DMS53 (cell line): ENCODE results near the gene TSHZ2.
A peak's percentile ranks its signal among the peaks of the same experiment; 100 is the strongest.
"Not testable (repeated sequence)": the region's sequence is repeated elsewhere in the genome, so short reads cannot be mapped to it uniquely, and the experiment has no call there.

Experiments used
- DNase-seq: peaks from one replicate; lab custom pipeline; 2025; lab: John Stamatoyannopoulos, UW

The TSHZ2 gene

DNA sequence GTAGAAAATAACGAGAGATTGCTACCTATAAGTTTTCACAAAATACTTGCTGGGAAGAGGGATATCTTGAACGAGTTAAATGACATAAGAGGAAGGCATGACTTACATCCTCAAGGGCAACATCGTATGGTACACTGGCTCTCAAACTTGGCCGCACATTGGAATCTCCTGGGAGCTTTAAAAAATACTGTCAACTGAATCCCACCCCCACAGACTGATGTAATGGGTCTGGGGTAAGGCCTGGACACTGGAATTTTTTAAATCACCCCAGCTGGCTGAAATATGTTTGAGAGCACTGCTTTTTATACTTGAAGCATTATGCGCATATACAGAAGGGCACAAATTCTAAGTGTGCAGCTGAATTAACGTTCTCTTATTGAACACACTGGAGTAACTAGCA, 8.0 kb upstream of the TSHZ2 start:
- no peak for DNase-seq

DNA sequence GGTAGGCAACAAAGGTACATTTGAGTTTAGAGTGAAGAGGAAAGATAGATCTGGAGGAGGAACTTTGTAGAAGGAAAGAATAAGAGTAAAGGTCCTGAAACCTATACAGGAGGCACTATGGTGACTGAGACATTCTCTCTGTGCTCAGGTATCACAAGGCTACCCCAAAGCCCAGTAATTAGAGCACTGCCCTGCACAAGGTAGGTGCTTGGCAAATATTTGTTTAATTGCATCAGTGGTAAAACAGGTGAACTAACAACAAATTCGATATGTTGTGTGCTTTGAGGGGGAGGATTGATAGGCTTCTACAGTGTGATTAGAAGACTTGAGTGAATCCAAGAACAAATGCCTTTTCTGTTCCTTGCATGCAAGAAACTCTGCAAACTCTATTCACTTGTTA, 6.8 kb upstream of the TSHZ2 start:
- DNase-seq: peak; percentile 11

DNA sequence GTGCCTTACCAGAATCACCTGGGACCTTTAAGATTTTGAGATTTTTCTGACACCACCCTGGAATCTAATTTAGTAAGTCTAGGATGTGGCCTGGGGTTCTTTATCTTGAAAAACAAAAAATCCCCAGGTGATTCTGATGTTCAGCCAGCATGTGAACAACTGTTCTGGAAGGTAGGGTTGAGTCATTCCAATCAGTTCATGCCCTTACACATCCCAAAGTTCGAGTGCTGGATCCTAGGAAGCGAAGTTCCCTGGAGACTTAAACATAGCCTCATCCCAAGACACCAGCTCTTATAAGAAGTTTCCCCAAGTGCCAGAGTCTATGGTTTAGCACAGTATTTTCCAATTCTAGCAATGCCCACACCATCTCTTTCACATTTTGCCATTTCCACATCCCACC, 6.3 kb upstream of the TSHZ2 start:
- DNase-seq: no peak

DNA sequence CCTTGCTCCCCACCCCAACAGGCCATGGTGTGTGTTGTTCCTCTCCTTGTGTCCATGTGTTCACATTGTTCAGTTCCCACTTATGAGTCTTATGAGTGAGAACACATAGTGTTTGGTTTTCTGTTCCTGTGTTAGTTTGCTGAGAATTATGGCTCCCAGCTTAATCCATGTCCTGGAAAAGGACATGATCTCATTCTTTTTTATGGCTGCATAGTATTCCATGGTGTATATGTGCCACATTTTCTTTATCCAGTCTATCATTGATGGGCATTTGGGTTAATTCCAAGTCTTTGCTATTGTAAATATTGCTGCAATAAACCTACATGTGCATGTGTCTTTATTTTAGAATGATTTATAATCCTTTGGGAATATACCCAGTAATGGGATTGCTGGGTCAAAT, 5.6 kb upstream of the TSHZ2 start:
- DNase-seq: not testable (repeated sequence)

DNA sequence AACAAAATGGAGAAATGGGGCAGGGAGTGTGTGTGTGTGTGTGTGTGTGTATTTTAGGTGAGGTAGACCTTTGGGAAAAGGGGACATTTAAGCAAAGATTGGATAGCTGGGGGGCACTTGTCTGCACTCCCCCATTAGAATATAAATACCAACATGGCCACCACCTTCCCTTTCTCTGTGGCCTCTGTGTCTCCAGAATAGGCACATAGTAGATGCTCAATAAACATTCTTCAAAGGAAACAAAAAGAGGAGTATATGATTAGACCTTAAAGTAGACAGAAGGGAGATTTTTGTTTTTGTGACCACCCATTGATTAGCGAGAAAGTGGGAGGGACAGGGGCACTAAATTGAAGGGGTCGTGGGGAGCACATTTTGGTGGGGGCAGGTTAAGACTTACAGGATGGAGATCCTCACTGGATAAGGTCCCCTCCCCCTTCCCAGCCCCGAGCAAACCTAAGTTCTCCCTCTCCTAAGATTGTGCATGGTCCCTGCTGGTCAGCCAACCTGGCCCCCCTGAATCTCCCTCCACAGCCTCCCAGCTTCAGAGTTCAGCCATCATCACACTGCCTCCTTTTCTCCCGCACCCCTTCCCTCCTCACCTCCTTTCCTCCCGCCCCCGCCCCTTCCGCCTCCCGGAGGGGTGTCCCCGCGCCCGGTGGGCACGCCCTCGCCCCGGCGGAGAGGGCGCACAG, 514 bp upstream of the TSHZ2 start:
- no peak for DNase-seq

DNA sequence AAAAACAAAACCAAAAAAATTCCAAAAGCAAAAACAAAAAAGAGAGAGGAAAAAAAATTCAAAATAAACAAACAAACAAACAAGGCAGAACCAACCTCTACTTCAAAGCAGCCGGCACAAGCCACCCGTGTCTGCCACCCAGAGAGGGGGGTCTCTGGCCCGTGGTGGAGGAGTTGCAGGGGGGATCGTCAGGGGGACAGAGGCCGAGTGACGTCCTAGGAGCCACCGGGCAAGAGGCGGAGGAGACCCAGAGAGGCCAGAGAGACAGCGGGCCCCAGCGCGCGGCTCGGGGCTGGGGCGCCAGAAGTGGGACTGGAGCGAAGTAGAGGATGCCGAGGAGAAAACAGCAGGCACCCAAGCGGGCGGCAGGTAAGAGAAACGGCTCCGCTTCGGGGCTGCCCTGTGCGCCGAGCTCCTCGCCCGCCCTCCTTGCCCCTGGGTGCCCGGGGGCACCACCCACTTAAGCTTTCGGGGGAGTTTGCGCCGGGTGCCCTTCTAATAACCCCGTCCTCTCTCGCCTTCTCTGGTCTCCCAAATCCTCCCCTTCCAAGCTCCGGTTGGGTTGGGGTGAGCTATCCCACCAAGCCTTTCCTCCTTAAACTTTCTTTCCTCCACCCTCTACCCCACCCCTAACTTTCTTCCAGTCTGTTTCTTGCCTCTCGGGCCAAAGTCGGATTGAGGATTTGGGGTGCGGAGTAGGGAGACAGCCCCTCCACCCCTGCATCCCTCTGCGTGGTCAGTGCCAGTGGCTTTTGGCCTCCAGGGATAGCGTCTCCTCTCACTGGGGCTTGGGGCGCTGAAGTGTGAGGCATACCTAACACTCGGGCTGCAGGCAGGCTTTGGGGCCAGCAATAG, 1.0 kb downstream of the TSHZ2 start:
- no peak for DNase-seq

DNA sequence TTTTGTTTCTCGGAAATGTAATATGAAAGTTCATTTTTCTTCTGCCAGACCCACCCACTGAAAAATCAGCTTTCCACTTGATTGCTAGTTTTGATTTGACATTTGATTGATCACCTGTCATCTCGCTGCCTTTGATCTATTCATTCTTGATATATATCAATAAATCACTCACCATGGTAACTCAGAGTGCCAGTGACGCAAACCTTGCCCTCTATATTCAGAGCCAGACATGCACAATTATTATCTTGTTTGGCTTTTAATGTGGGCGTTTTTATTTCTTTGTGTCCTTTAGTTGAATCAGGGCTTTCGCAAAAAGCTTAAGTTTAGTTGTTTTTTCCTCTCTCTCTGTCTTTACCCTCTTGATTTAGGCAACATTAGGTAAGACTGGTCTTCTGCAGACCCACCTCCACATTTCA, 2.0 kb downstream of the TSHZ2 start:
- DNase-seq: no peak

DNA sequence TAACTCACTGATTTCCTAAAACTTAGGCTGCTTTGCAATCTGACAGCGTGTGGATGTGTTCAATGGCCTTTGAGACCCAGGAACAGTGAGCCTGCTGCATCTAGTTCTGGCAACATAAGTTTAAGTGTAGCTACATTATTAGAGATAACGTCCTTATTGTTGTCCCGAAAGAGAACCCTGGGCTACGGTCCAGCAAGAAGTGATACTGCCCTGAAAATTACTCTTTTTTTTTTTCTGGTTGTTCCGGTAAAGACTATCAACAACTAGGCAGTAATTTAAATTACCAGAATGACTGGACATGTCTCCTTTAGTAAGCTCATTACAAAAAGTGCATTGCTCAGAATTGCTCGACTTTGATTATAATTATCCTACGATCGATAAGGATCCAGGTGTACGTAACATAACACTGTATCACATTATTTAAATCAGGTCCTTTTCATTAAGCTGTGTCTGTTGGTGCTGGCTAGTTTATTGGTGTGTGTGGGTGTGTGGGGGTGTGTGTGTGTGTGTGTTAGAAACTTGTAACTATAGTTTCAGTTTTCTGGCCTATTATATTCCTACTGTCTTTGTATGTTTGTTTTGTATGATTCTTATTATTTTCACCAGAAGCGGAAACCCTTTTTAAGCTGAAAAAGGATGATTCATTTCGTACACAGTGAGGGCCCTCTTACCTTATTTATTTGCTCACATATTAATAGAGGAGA, 3.0 kb downstream of the TSHZ2 start:
- DNase-seq: peak; percentile 15

DNA sequence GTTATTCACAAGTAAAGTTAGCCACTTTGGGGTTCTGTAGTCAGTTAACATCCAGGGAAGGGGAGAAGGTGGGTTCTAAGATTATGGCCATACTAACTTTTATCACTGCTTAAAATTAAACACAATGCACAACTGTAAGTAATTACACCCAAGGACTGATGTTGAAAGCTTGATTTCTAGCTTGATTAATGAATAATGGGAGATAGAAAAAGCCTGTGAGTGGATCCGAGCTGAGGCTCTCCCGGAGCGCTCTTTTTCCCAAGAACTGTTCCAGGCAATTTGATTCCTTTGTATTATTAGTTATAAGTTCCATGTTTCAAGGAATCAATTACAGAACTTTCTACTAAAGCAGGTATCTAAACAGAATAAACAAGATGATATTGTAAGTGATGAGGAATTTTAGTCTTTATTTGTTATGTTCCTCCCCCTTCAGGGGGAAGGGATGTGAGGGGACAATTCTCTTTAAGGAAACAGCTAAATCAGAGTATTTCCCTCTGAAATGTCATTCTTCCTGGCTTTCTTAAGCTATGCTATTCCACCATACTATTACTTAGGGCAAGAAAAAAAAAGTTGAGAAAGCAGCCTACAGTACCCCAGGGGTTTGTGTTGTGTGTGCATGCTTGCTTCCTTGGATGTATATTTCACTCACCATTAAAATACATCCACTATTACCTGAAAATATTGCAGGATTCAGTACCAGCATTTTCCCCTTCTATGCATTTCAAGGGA, 3.8 kb downstream of the TSHZ2 start:
- DNase-seq: no peak

DNA sequence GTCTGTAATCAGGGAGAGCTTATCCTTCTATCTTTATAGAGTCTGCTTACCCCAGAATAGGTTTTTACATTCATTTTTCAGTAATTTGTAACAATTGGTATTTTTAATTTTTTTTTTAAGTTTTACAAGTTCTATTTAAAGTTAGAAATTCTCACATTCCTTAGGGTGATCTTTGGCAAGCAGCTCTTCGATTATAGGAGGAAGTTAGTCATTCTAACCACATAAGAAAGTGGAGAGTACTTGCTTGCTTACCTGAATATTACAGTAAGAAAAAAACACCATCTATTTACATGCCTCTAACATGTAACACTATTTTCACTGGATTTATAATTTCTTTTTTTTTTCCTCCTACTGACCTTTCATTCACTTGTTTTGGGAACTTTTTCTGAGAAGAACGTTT, 6.7 kb downstream of the TSHZ2 start:
- no peak for DNase-seq

DNA sequence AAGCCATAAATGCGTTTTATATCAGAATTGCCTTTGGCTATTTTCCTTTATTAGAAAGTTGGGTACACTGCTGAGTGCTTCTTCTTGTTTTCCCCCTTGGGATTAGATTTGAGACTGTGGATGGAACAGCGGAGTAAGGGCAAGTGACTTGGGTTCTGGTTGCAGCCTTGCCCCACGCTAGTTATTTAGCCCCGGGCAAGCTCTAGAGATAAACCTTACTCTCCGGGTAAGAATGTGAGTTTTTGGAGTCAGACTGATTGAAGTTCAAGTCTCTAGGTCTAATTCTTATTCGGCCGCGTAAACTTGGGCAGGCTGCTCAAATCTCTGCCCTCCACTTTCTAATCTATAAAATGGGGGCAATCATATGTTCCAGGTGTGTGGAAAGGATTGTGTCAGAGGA, 8.9 kb downstream of the TSHZ2 start:
- DNase-seq: no peak

DNA sequence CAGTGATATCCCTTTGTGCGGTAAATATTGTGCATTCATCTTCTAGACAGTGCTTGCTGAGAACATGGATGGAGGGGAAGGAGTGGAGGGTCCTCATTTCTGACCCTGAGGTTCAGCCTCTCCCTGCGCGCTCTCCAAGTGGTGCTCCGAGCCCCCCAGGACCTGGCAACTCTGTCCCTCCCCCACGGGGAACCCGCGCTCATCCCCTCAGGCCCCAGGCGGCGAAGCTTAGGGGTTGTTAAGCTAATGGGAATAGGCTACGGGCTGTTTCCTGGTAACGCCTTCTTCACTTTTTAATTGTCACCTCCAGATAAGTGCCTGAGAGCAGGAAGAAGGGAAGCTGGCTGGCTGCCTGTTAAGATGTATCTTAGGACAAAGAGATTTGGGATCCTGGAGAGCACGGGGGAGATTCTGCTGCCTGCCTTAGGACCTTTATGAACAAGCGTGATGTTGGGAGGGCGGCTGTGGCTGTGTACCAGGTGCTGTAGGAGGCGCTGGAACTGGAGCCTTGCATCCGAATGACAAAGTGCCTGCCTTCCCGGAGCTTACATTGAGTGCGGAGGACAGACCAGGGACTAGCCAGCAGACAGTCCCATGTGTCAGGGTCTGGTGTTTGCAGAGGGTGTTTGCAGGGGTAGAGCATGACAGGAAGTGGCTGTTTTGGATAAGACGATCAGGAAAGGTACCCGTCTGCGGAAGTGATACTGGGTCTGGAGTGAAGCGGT, 11.7 kb downstream of the TSHZ2 start:
- no peak for DNase-seq

DNA sequence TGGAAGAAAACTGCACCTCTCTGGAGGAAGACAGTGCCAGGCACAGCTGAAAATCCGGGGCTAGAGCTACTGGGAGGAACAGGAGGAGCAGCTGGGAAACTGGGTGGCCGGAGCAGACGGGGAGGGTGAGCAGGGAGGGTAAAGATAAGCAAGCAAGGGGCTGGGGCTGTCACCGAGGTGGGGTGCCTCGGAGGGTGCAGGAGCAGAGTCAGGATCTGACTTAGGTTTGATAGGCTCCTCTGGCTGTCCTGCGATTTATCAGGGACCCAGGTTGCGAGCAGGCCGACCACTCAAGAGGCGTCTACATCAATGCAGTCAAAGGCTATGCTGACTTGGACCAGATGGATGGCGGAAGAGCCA, 12.3 kb downstream of the TSHZ2 start:
- DNase-seq: no peak

DNA sequence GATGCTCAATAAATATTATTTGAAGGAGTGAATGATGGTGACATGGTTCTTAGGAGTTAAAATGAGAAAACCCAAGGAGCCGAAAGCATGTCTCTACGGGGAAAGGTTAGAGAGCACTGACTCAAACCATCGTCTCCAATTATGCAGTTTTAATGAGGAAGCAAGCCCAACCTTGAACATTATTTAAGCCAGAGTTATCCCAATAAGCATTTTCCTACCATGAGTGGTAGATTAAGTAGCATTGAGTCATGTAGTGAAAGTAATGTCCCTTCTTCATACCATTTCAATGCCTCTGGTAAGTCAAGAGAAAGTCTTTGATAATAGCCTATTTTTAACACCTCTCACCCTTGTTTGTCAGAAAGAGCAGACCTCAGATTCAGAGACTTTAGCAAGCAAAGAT, 13.5 kb downstream of the TSHZ2 start:
- no peak for DNase-seq

DNA sequence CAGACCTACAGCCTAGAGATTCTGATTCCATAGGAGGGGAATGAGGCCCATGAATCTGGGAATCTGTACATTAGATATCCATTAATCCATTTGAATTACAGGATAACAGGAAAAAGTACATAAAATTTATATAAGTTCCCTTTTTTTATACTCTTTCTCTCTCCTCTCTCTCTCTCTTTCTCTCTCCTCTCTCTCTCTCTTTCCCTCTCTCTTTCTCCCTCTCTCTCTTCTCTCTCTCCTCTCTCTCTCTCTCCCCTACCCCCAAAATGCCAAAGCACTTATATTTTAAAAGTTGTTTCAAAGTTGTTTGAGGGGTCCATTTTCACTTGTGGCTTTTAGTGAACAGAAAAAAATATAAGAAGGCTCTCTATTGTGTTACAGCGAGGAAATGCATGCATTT, 15.1 kb downstream of the TSHZ2 start:
- DNase-seq: no peak

DNA sequence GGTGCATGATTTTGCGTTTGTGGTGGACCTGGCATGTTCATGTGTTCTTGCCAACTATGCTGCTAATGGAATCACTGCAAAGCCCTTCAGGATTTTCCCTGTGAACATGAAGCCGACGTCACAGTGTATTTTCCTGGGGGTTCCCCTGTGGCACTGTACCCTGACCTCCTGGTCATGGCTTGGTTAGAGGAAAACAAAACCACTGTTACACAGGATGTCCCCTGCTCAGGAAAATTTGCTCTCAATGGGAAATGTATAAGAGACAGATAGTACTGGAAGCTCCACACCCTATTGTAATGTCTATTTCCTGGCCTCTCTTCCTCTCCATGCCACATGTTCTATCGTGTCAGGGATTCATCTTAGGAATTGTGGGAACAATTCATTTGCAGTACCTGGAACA, 19.7 kb downstream of the TSHZ2 start:
- no peak for DNase-seq

DNA sequence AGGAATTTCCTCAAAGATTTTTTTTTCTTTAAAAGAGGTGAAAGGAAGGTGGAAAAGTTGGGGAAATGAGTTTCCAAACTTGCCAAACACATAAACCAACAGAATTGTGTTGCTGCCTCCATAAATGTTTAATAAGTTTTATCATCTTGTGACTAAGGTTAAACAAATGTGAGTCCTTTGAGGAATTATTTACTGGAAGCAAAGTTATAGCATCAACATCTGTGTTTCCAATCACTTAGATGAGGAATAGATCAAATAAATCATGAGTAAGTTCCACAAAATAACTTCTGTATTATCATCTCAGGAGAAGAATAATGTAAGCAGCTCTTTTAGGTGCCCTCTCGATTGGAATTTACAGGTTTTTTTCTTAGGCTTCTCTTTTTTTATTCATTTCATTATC, 20.5 kb downstream of the TSHZ2 start:
- no peak for DNase-seq

DNA sequence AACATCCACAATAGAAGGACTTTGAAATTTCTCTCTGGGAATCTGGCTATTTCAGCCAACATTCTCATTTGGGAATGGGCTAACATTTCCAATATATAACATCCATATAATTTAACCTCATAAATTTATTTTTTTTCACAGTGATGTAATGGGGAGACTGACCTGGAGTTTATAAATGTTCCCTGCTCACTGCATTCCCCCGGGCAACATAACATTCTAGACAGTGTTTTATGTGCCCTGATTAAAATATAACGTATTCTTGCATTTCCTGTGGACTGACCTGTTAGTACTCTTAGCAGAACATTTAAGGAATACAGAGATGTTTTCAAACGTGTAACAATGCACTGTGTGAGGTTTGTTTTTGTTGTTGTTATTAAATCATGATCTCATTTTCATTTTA, 20.9 kb downstream of the TSHZ2 start:
- no peak for DNase-seq

DNA sequence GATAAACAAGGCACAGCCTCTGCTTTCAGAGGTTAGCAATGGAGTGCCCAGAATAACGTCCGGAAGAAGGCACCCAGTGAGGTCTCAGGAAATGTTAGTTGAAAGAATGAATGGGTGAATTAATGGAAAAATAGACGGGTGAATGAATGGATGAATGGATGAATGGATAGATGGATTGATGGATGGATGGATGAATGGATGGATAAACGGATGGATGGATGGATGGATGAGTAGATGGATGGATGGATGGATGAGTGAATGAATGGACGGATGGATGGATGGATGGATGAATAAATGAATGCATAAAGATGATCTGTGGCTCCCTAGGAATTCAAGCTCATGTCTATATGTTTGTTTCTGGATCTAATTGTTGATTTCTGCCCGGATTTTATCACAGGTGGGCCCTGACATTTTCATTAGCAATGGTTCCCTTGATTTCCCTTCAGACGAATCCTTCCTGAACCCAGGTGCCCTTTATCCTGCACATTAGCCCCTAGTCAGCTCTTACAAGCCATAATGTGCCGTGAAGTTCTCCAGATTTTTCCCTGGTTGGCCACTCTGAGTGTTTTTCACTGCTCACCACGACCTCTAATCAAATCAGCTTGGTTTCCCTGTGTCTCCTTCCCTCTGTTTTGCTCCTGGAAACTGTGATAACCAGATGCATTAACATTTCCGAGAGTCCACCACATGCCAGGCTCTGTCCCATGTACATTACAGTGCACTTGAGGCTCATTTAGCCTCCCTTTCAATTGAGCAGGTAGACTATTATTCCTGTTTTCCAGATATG, 22.2 kb downstream of the TSHZ2 start:
- DNase-seq: no peak

DNA sequence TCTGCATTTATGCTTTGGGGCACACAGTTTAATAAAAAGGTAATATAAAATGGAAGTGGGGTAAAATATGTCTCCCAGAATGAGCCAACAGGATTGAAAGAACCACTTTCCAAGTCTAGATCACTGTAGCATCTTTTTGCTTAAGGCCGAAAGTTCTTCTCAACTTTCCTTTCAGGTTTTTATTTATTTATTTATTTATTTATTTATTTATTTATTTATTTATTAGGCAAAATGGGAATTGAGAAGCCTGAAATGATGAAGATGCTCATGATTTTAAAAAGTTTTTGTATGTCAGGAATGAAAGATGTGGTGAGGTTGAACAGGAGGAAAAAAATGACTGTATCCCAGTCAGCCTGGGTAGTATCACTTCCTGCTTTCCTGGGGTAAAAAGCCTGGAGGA, 24.0 kb downstream of the TSHZ2 start:
- no peak for DNase-seq

DNA sequence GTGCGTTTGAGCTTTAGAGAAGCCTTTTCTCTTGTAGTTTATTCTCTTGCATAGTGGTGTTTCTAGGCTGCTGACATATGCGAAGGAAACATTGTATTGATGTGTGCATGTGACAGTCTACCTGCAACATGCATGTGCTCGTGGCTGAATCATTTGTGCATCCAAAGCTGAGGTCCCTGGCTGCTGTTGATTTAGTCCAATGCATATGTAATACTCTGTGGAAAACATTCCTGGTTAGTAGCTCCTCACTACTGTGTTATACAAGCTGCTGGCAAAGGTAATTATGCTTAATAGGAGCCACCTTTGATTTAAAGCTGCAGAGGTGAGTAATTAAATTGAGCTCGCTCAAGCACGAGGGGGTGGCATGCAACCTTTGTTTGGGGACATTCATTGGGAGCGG, 24.5 kb downstream of the TSHZ2 start:
- DNase-seq: no peak
